Activated naive CD8-positive, alpha-beta T cell treated with anti-CD3 and anti-CD28 coated beads for 36 hours (primary cell): ENCODE results near the gene GHR. TPM values are rescaled to one million over a fixed set of nuclear protein-coding genes. Genes with fewer than 3 reads are reported as not detected.

Source experiments
- DNase-seq: peaks from one replicate; pipeline ENCODE4 v3.0.0; 2021
- H3K27ac Mint-ChIP-seq: one replicate; pipeline ENCODE4 v1.8.0; 2022; ENCODE audit warnings: mild to moderate bottlenecking, moderate library complexity, mixed read lengths
- H3K27me3 Mint-ChIP-seq: one replicate; pipeline ENCODE4 v1.8.0; 2022; ENCODE audit warnings: mild to moderate bottlenecking, mixed read lengths
- H3K36me3 Mint-ChIP-seq: one replicate; pipeline ENCODE4 v1.8.0; 2021; ENCODE audit warnings: mild to moderate bottlenecking, mixed read lengths
- H3K4me1 Mint-ChIP-seq: one replicate; pipeline ENCODE4 v1.8.0; 2021; ENCODE audit warnings: mixed read lengths
- H3K4me3 Mint-ChIP-seq: one replicate; pipeline ENCODE4 v1.8.0; 2022; ENCODE audit warnings: mild to moderate bottlenecking, moderate library complexity, mixed read lengths
- H3K9me3 Mint-ChIP-seq: one replicate; pipeline ENCODE4 v1.8.0; 2022; ENCODE audit warnings: mixed read lengths
- total RNA-seq, 2 experiments: library from RNA; stranded (reverse); gene quantifications; one replicate each; pipeline ENCODE4 v1.2.3, GENCODE V29; 2021

The GHR gene
- total RNA-seq, 2 experiments from 2014 or later, result not detected

DNA sequence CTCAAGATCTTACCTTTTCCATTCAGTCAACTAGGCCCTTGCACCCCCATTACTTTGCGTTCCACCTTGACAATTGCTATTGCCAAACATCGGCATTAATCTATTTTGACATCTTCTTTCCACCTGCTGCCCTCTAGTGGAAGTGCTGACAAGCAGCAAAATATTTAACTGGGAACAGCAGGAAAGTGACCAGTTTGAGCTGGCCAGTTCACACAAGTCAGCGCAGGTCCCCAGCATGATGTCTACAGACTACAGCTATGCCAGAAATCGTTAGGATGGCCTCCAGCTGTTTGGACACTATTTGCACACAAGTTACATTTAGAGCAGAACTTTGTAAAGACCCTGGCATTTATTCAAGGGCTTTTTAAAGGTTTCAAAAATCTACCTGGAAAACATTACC is 160.1 kb downstream of the GHR start:
- Mint-ChIP-seq H3K4me3 (no peak overlapping the region), H3K27ac (no peak overlapping the region), H3K4me1 (no peaks in the 10 kb centered on the region), H3K36me3 (no peaks in the 10 kb centered on the region), H3K9me3 (no peaks in the 10 kb centered on the region), H3K27me3 (peaks cover 18% of the 10 kb centered on the region)
- DNase-seq, result no peak

DNA sequence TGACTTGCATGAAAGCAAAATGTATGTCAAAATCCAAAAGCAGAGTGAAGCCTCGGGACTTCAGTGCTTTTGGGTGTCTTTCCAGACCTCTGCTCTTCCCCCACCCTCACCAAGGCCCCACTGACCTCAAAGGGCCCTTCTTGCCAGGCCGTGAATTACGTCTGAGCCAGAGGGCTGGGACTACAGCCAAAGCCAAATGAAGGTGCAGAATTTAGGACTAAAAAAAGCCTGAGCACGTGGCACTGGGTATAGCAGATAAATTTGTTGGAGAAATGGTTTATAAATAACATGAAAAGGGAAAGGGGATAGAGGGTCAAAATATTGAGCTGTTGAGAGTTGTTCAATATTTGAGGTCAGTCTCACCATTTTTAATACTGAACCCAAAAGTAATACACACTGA is 163.4 kb downstream of the GHR start:
- Mint-ChIP-seq H3K27me3 (peaks cover 24% of the 10 kb centered on the region), H3K36me3 (no peaks in the 10 kb centered on the region), H3K4me1 (peaks cover 2% of the 10 kb centered on the region), H3K27ac (no peak overlapping the region), H3K9me3 (no peaks in the 10 kb centered on the region), H3K4me3 (no peak overlapping the region)
- no peak for DNase-seq

DNA sequence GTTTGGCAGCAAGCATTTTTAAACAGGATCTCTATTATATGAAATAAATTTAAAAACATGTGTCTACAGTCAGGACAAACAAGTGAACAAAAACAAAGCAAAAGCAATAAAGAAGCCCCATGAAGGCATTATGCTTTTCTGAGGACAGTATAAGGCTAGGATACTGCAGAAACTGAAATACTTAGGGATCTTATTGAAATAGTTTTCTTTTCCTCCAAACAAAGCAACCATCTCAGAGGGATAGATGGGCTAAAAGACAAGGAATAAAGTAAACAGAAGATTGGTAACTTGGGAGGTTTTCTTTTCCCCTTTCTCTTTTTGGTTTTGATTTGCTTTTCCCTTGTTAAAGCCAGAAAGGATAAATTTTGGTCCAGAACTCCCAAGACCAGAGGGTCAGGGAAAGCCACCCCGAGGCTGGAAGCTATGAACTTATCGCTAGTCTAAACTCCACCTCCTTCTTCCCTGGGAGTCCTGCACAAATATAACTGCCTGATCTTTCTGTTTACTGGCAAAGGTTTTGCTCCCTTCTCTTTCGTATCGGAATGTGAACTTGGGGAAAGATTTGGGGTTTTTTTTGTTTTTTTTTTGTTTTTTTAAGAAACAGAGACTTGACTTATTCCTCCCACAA is 164.0 kb downstream of the GHR start:
- Mint-ChIP-seq H3K9me3 (no peaks in the 10 kb centered on the region), H3K4me1 (peaks cover 2% of the 10 kb centered on the region), H3K4me3 (no peak overlapping the region), H3K27ac (no peak overlapping the region), H3K27me3 (peaks cover 24% of the 10 kb centered on the region), H3K36me3 (no peaks in the 10 kb centered on the region)
- DNase-seq, result no peak

DNA sequence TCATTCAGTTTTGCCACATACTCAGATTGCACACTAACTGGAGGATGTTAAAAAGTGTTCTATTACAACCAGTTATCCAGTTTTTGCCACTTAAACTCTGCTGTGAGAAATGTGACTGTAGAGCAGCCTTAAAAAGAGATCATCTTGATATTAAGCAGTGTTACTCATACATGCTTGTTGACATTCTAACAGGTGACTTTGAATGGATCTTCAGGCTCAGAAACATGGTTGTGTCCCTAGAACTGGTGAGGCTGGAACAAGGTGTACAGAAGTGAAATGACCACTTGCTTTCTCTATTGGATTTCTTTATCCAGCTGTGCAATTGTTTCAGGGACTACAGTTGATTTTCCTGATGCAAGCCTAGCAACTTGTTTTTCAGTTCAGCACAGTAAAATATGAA is 167.3 kb downstream of the GHR start:
- no peaks in the 10 kb centered on the region for H3K36me3 Mint-ChIP-seq
- no peak overlapping the region for H3K27ac Mint-ChIP-seq
- H3K4me3 Mint-ChIP-seq, result no peak overlapping the region
- DNase-seq, result no peak
- no peaks in the 10 kb centered on the region for H3K9me3 Mint-ChIP-seq
- H3K27me3 Mint-ChIP-seq, result peaks cover 23% of the 10 kb centered on the region
- peaks cover 2% of the 10 kb centered on the region for H3K4me1 Mint-ChIP-seq

DNA sequence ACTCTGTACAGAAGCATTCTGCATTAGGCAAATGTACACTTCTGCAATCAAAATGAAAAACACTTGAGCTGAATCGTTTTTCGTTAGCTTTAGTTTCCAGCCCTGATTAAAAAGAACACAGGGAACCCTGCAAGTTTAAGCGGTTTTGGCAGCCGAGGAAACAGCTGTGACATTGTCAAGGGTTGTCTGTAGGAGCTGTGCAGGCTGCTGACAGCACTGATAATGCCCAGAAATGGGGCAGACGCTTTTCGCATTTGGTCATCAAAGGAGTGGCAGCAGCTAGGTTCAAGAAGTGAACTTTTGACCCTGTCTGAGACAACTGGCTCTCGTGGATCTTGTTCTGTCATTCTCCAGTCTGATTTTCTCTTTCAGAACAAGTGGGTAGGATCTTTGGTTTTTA is 167.8 kb downstream of the GHR start:
- Mint-ChIP-seq H3K27me3 (peaks cover 23% of the 10 kb centered on the region), H3K4me3 (no peak overlapping the region), H3K9me3 (no peaks in the 10 kb centered on the region), H3K36me3 (no peaks in the 10 kb centered on the region), H3K4me1 (peaks cover 2% of the 10 kb centered on the region), H3K27ac (no peak overlapping the region)
- DNase-seq, result no peak

DNA sequence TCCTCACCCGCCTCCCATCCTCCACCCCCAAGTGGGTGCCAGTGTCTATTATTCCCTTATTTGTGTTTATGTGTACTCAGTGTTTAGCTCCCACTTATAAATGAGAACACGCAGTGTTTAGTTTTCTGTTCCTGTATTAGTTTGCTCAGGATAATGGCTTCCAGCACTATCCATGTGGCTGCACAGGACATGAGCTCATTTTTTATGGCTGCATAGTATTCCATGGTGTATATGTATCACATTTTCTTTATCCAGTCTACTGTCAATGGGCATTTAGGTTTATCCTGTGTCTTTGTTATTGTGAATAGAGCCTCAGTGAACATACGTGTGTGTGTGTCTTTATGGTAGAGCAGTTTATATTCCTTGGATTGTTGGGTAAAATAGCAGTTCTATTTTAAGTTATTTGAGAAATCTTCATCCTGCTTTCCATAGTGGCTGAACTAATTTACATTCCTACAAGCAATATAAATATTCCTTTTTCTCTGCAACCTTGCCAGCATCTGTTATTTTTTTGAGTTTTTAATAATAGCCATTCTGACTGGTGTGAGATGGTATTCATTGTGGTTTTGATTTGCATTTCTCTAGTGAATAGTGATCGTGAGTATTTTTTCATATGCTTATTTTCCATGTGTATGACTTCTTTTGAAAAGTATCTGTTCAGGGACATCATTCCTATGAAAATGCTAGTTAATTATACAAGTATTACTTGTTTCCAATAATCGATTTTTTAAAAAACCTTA is 169.3 kb downstream of the GHR start:
- H3K36me3 Mint-ChIP-seq, result no peaks in the 10 kb centered on the region
- no peaks in the 10 kb centered on the region for H3K9me3 Mint-ChIP-seq
- peaks cover 18% of the 10 kb centered on the region for H3K27me3 Mint-ChIP-seq
- H3K27ac Mint-ChIP-seq, result no peak overlapping the region
- H3K4me1 Mint-ChIP-seq, result peaks cover 2% of the 10 kb centered on the region
- no peak overlapping the region for H3K4me3 Mint-ChIP-seq
- no peak for DNase-seq

DNA sequence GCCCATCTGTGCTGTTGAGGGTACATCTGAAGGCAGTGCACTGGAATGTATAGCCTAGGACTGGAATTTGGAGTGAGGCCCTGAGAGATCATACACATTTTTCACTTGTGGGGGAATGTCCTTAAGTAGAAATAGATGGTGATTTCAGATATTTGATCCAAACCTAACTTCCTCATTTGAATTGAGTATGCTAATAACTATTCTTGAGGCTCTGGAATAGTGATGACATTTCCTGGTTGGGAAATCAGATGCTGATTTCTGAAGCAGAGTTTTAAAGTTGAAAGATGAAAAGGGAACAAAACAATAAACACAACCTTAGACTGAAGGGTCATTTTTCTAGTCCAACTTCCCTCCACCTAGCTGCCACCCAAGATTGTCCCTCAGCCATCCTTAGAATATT is 170.4 kb downstream of the GHR start:
- Mint-ChIP-seq H3K36me3 (no peaks in the 10 kb centered on the region), H3K27ac (no peak overlapping the region), H3K27me3 (peaks cover 18% of the 10 kb centered on the region), H3K4me3 (no peak overlapping the region), H3K4me1 (peaks cover 2% of the 10 kb centered on the region), H3K9me3 (no peaks in the 10 kb centered on the region)
- DNase-seq, result no peak

DNA sequence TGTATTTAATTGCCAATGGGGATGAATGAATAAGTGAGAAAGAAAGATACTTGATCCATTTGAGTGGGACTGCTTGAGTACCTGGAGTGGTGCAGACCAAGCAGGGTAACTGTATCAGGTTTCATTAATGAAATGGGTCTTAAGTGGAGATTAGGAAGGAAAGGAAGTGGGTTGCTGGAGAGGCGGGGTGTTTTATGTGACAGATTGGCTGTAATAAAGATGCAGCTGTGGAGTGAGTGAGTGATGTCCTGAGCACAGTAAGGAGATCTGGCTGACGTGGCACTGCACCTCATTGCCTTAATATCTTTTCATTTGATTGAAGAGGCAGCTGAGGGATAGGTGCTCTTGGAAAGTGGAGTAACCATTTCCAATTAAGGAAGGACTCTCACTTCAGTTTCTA is 172.4 kb downstream of the GHR start:
- Mint-ChIP-seq H3K4me3 (no peak overlapping the region), H3K9me3 (no peaks in the 10 kb centered on the region), H3K27ac (no peak overlapping the region), H3K36me3 (no peaks in the 10 kb centered on the region), H3K4me1 (peaks cover 2% of the 10 kb centered on the region), H3K27me3 (peaks cover 11% of the 10 kb centered on the region)
- no peak for DNase-seq

DNA sequence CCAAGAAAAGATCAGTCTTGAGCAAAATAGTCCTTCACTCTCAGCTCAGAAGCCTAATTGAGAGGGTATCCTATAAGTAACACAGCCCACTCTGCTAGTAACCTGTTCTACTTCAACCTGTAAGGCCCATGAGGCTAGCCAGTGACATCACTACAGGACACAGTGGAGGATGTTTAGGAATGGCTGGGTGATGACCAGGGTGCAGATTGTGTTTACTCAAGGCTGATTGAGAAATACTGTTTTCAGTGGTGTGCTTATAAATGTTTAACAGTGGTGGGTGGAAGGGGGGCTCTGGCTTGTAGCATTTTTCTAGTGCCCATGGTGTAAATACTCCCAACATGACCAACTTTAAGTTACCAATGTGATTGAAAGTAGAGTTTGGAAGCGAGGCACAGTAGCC is 173.6 kb downstream of the GHR start:
- no peak for DNase-seq
- H3K9me3 Mint-ChIP-seq, result no peaks in the 10 kb centered on the region
- H3K27ac Mint-ChIP-seq, result no peak overlapping the region
- no peaks in the 10 kb centered on the region for H3K4me1 Mint-ChIP-seq
- H3K27me3 Mint-ChIP-seq, result peaks cover 6% of the 10 kb centered on the region
- no peak overlapping the region for H3K4me3 Mint-ChIP-seq
- H3K36me3 Mint-ChIP-seq, result no peaks in the 10 kb centered on the region

DNA sequence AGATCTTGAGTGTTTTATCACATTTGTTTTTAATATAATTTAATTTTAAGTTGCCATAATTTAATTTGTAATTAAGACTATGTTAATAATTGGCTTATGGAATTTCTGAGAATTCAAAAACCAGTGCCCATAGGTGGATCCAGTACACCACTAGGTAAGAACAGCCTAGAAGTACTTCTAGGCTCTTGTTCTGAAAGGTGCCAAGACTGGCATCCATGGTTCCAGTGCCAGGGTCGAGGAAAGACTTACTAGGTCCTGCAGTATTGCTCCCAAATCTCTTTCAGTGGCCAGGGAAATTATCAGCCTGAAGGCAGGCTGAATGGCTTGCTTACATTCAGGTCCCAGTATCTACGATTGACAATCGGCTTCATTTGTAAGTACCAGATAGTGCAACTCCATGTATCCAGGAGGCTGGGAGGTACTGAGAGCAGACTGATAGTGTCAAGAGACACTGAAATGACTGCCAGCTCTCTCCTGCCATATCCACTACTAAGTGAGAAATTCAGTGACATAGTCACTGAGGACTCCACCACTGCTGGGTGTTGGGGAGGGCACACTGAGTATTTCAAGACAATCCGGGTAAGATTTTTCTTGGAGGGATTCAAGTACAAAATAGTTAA is 174.2 kb downstream of the GHR start:
- H3K27me3 Mint-ChIP-seq, result peaks cover 4% of the 10 kb centered on the region
- H3K27ac Mint-ChIP-seq, result no peak overlapping the region
- no peaks in the 10 kb centered on the region for H3K9me3 Mint-ChIP-seq
- DNase-seq, result no peak
- no peaks in the 10 kb centered on the region for H3K36me3 Mint-ChIP-seq
- H3K4me1 Mint-ChIP-seq, result no peaks in the 10 kb centered on the region
- no peak overlapping the region for H3K4me3 Mint-ChIP-seq

DNA sequence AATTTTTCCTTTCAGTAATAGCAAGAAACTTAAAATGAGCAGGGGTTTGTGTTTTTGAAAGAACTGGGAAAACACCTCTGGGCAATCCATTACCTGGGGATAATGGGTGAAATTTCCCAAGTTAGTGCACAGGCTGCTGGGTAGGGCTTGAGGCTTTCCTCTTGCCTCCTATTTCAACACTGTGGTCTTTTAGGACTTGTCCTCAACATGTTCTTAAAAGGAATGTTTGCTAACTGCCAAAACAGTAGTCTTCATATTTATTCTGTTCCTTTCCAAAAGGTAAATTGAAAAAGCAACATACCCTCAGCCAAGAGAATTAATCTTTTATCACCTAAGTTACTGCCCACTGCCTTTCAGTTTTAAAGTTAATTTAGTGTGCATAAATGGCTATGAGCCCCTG is 175.1 kb downstream of the GHR start:
- Mint-ChIP-seq H3K36me3 (no peaks in the 10 kb centered on the region), H3K27ac (no peak overlapping the region), H3K27me3 (no peaks in the 10 kb centered on the region)

DNA sequence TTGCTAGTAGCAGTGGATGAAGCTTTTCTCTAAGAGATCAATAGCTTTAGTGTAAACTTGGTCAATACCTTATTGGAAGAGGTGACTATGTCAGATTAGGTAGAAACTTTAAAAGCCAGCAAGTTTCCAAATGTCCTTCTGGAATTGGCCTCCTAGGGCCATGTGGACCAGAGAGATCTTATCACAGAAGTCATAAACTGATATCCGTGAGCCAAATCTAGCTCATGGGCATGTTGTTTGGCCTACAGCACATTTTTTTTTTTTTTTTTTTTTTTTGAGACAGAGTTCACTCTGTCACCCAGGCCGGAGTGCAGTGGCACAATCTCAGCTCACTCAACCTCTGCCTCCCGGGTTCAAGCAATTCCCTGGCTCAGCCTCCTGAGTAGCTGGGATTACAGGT is 175.9 kb downstream of the GHR start:
- H3K27me3 Mint-ChIP-seq, result no peaks in the 10 kb centered on the region
- DNase-seq, result no peak
- H3K4me1 Mint-ChIP-seq, result no peaks in the 10 kb centered on the region
- no peak overlapping the region for H3K4me3 Mint-ChIP-seq
- H3K27ac Mint-ChIP-seq, result no peak overlapping the region
- H3K36me3 Mint-ChIP-seq, result no peaks in the 10 kb centered on the region
- no peaks in the 10 kb centered on the region for H3K9me3 Mint-ChIP-seq

More for the DNA sequence above, 175.1 kb downstream of the GHR start:
- no peak for DNase-seq
- Mint-ChIP-seq H3K4me3 (no peak overlapping the region), H3K9me3 (no peaks in the 10 kb centered on the region), H3K4me1 (no peaks in the 10 kb centered on the region)

DNA sequence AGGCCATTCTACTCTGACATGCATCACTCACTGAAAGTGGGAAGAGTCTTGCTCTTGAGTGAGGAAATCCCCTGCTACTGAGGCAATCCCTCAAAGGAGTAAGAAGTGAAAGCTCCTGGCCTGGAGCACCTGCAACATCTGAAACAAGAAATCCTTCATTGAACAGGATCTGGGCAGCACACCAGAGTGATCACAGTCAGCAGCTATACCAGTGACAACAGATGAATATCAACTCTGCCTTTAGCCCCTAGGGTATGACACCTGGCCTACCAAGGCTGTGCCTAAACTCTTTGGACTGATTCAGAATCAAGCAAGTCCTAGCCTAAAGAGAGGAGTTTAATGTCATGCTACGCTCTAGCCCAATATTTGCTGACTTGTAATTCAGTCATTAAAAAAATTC is 177.2 kb downstream of the GHR start:
- H3K4me1 Mint-ChIP-seq, result no peaks in the 10 kb centered on the region
- H3K27me3 Mint-ChIP-seq, result peaks cover 2% of the 10 kb centered on the region
- no peak overlapping the region for H3K4me3 Mint-ChIP-seq
- no peak overlapping the region for H3K27ac Mint-ChIP-seq
- no peaks in the 10 kb centered on the region for H3K36me3 Mint-ChIP-seq
- no peaks in the 10 kb centered on the region for H3K9me3 Mint-ChIP-seq
- no peak for DNase-seq

DNA sequence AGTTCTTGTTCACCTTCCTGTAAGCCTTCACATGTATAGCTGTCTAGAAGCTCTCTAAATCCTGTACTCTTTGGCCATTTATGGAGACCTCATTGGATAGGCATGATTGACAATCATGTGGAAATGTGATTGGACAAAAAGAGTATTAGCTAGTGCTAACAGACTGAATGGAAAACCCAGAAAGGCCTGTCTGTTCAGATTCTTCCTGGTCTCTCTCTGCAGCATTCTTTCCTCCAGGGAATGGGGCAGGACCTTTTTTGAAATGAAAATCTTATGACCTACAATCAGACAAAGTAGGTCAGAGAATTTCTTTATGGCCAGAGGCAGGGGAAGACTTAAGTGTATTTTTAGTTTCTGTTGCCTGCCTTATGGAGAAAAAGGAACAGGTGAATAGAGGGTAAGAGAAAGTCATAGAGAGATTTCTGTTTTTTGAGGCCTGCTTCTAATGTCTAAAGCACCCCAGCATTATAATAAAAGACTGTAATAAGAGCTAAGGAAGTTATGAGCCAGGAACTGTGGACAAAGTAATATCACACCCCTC is 181.0 kb downstream of the GHR start:
- Mint-ChIP-seq H3K27ac (no peak overlapping the region), H3K9me3 (no peaks in the 10 kb centered on the region), H3K4me1 (no peaks in the 10 kb centered on the region), H3K27me3 (peaks cover 9% of the 10 kb centered on the region), H3K36me3 (no peaks in the 10 kb centered on the region), H3K4me3 (no peak overlapping the region)
- no peak for DNase-seq

DNA sequence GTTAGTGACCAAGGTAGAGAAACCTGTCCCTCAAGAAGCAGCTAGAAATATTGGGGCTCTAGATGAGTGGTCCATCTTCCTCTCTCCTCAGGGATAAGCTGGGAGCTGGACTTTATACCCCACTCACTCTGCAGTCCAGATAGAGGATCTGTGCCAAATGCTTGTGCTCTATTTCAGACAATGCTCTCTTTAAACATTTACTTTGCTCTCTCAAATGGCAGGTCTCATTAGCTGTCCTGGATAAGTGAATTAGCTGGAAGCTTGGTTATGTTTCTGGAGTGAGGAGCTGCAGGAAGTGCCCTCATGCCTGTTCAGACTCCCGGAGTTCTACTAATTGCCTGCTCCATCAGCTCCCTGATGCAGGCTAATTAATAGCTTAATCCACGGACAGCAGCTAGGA is 182.3 kb downstream of the GHR start:
- Mint-ChIP-seq H3K36me3 (no peaks in the 10 kb centered on the region), H3K27ac (no peak overlapping the region), H3K9me3 (no peaks in the 10 kb centered on the region), H3K4me1 (no peaks in the 10 kb centered on the region), H3K4me3 (no peak overlapping the region), H3K27me3 (peaks cover 12% of the 10 kb centered on the region)
- no peak for DNase-seq
